H1 (cell line): Measurements from ENCODE around the gene MEF2B. TPM values are rescaled to one million over a fixed set of nuclear protein-coding genes. Genes with fewer than 3 reads are reported as not detected.

ENCODE experiments used
- CTCF ChIA-PET: fragments of 300-600 bp; sonication (Branson Sonifier 250); formaldehyde crosslinking; loops from one replicate; lab custom pipeline; 2021; ENCODE audit not compliant: partially characterized antibody; lab: Charles Lee
- POLR2A ChIA-PET: fragments of 300-600 bp; sonication (Branson Sonifier 250); formaldehyde crosslinking; loops from one replicate; lab custom pipeline; 2021; ENCODE audit warnings: inconsistent platforms; ENCODE audit not compliant: partially characterized antibody; lab: Charles Lee
- DNase-seq, 2 experiments: peaks; one replicate each; pipeline versions ENCODE4 v3.0.0 to v3.0.0-alpha.2; 2010 to 2022; ENCODE audit warnings: low spot score in 2 of 2, low read depth in 1 of 2, mixed read lengths in 1 of 2
- FAIRE-seq: peaks from 2 replicates; lab custom pipeline; 2011; peaks lifted over from hg19 to GRCh38; lab: Jason Lieb, UNC
- H2AFZ ChIP-seq: 2 replicates; pipeline ENCODE4 v1.8.1; 2012; ENCODE audit warnings: low read length, inconsistent platforms
- H2AK5ac ChIP-seq: 2 replicates; pipeline ENCODE4 v1.6.1; 2013; ENCODE audit warnings: low read depth, low read length
- H2BK120ac ChIP-seq: replicated peaks from 2 replicates; pipeline ENCODE3; 2013; ENCODE audit warnings: low read depth, low read length, inconsistent platforms
- H2BK12ac ChIP-seq: 2 replicates; pipeline ENCODE4 v1.6.1; 2013; ENCODE audit warnings: low read depth, low read length
- H2BK15ac ChIP-seq: 2 replicates; pipeline ENCODE4 v1.6.1; 2013; ENCODE audit warnings: low read length
- H2BK20ac ChIP-seq: 2 replicates; pipeline ENCODE4 v1.6.1; 2013; ENCODE audit warnings: low read length
- H2BK5ac ChIP-seq: 2 replicates; pipeline ENCODE4 v1.6.1; 2013; ENCODE audit warnings: low read depth, low read length
- H3K14ac ChIP-seq: 2 replicates; pipeline ENCODE4 v1.6.1; 2013; ENCODE audit warnings: inconsistent platforms; ENCODE audit not compliant: insufficient read length
- H3K18ac ChIP-seq: 2 replicates; pipeline ENCODE4 v1.6.1; 2013; ENCODE audit warnings: low read length; ENCODE audit errors: extremely low read depth
- H3K23ac ChIP-seq: 2 replicates; pipeline ENCODE4 v1.6.1; 2013; ENCODE audit warnings: inconsistent platforms; ENCODE audit not compliant: insufficient read length
- H3K23me2 ChIP-seq: 2 replicates; pipeline ENCODE4 v1.6.1; 2013; ENCODE audit warnings: low read depth, low read length
- H3K27ac ChIP-seq: 2 replicates; pipeline ENCODE4 v1.6.1; 2011; ENCODE audit warnings: low read depth, low read length, inconsistent platforms
- H3K27me3 ChIP-seq, 4 experiments: replicated peaks in 1 of 4; 1 replicate in 1 of 4; 2 replicates in 3 of 4; pipeline versions ENCODE4 v1.6.1 to v1.8.1; 2011 to 2013; ENCODE audit warnings: low read length in 3 of 4, mild to moderate bottlenecking in 3 of 4, inconsistent platforms in 2 of 4, mixed read lengths in 2 of 4, moderate library complexity in 1 of 4; ENCODE audit not compliant: control insufficient read depth in 3 of 4, insufficient read depth in 3 of 4; ENCODE audit errors: extremely low read depth in 1 of 4
- H3K36me3 ChIP-seq, 4 experiments: 2 replicates each; pipeline versions ENCODE4 v1.6.1 to v1.8.1; 2011 to 2013; ENCODE audit warnings: mild to moderate bottlenecking in 4 of 4, low read length in 3 of 4, moderate library complexity in 2 of 4, control low read depth in 1 of 4, inconsistent platforms in 1 of 4; ENCODE audit not compliant: insufficient read depth in 4 of 4, control insufficient read depth in 2 of 4
- H3K4ac ChIP-seq: replicated peaks from 2 replicates; pipeline ENCODE3; 2013; ENCODE audit warnings: low read length, low read depth, mixed read lengths, inconsistent platforms; ENCODE audit not compliant: insufficient read length
- H3K4me1 ChIP-seq, 4 experiments: replicated peaks in 1 of 4; 1 replicate in 1 of 4; 2 replicates in 3 of 4; pipeline versions ENCODE4 v1.6.1 to v1.8.1; 2011 to 2013; ENCODE audit warnings: low read length in 3 of 4, inconsistent platforms in 2 of 4, mixed read lengths in 1 of 4; ENCODE audit not compliant: insufficient read depth in 4 of 4, control insufficient read depth in 3 of 4
- H3K4me2 ChIP-seq, 2 experiments: 2 replicates each; pipeline versions ENCODE4 v1.6.1 to v1.8.1; 2011 to 2013; ENCODE audit warnings: low read depth in 2 of 2, low read length in 2 of 2, control low read depth in 1 of 2, inconsistent platforms in 1 of 2, mild to moderate bottlenecking in 1 of 2; ENCODE audit not compliant: insufficient read depth in 1 of 2
- H3K4me3 ChIP-seq, 4 experiments: fragments of 200-600, 300-600 bp in 1 of 4; sonication (generic), shearing (Covaris generic), sonication (Bioruptor Twin) in 1 of 4; 2 replicates each; pipeline versions ENCODE4 v1.5.1 to v1.8.1; 2011 to 2016; ENCODE audit warnings: low read length in 4 of 4, low read depth in 3 of 4, control low read depth in 2 of 4, inconsistent platforms in 2 of 4, mild to moderate bottlenecking in 2 of 4, mixed read lengths in 1 of 4, moderate library complexity in 1 of 4; ENCODE audit not compliant: insufficient read depth in 2 of 4; ENCODE audit errors: extremely low read depth in 1 of 4
- H3K56ac ChIP-seq: replicated peaks from 2 replicates; pipeline ENCODE3; 2013; ENCODE audit warnings: low read depth, mild to moderate bottlenecking, mixed read lengths, low read length, inconsistent platforms; ENCODE audit not compliant: insufficient read length
- H3K79me1 ChIP-seq: 2 replicates; pipeline ENCODE4 v1.6.1; 2013; ENCODE audit warnings: low read depth, low read length, control low read depth
- H3K79me2 ChIP-seq, 2 experiments: 2 replicates each; pipeline versions ENCODE4 v1.6.1 to v1.8.1; 2012 to 2013; ENCODE audit warnings: low read length in 2 of 2, mild to moderate bottlenecking in 2 of 2, inconsistent platforms in 1 of 2; ENCODE audit not compliant: insufficient read depth in 2 of 2, control insufficient read depth in 1 of 2
- H3K9ac ChIP-seq, 4 experiments: replicated peaks in 1 of 4; 1 replicate in 1 of 4; 2 replicates in 3 of 4; pipeline versions ENCODE4 v1.6.1 to v1.8.1; 2011 to 2013; ENCODE audit warnings: low read depth in 3 of 4, low read length in 3 of 4, control low read depth in 2 of 4, mild to moderate bottlenecking in 2 of 4, moderate library complexity in 2 of 4, inconsistent platforms in 1 of 4; ENCODE audit errors: extremely low read depth in 1 of 4
- H3K9me3 ChIP-seq, 2 experiments: 2 replicates each; pipeline versions ENCODE4 v1.6.1 to v1.8.1; 2012 to 2013; ENCODE audit warnings: mild to moderate bottlenecking in 2 of 2, moderate library complexity in 2 of 2, control low read depth in 1 of 2, inconsistent platforms in 1 of 2, low read depth in 1 of 2, low read length in 1 of 2, mixed read lengths in 1 of 2; ENCODE audit not compliant: insufficient read depth in 2 of 2
- H4K20me1 ChIP-seq, 2 experiments: replicated peaks in 1 of 2; 2 replicates each; pipeline versions ENCODE3 to v1.8.1; 2011 to 2013; ENCODE audit warnings: inconsistent platforms in 2 of 2, low read length in 2 of 2, mild to moderate bottlenecking in 1 of 2; ENCODE audit not compliant: insufficient read depth in 2 of 2, control insufficient read depth in 1 of 2
- H4K5ac ChIP-seq: 2 replicates; pipeline ENCODE4 v1.6.1; 2013; ENCODE audit warnings: low read length, low read depth, mixed read lengths, inconsistent platforms; ENCODE audit not compliant: insufficient read length
- H4K8ac ChIP-seq: 2 replicates; pipeline ENCODE4 v1.8.0; 2013; ENCODE audit warnings: mild to moderate bottlenecking, moderate library complexity, low read length, inconsistent platforms; ENCODE audit not compliant: insufficient read depth; ENCODE audit errors: extremely low read depth
- H4K91ac ChIP-seq: replicated peaks from 2 replicates; pipeline ENCODE3; 2013; ENCODE audit warnings: low read length, mixed read lengths, inconsistent platforms; ENCODE audit not compliant: insufficient read length
- ATF3 ChIP-seq: IDR thresholded peaks from 2 replicates; pipeline ENCODE4 v1.6.1; 2011; ENCODE audit warnings: low read depth, mild to moderate bottlenecking, low read length; ENCODE audit not compliant: insufficient read depth
- GABPA ChIP-seq: IDR thresholded peaks from 2 replicates; pipeline ENCODE4 v1.6.1; 2011; ENCODE audit warnings: mild to moderate bottlenecking, low read length, moderate library complexity, borderline replicate concordance; ENCODE audit not compliant: insufficient read depth
- HDAC2 ChIP-seq, 2 experiments: fragments of 300-600 bp in 1 of 2; sonication (generic) in 1 of 2; IDR thresholded peaks; 2 replicates each; pipeline ENCODE4 v1.6.1; 2011 to 2012; ENCODE audit warnings: low read depth in 2 of 2, low read length in 2 of 2, mild to moderate bottlenecking in 2 of 2, moderate library complexity in 2 of 2, borderline replicate concordance in 1 of 2, inconsistent platforms in 1 of 2
- HDAC6 ChIP-seq: IDR thresholded peaks from one replicate; pipeline ENCODE4 v1.7.1; 2012; ENCODE audit warnings: low read depth, mild to moderate bottlenecking, inconsistent platforms, low read length, moderate library complexity
- JUN ChIP-seq: IDR thresholded peaks from 2 replicates; pipeline ENCODE4 v1.6.1; 2011; ENCODE audit warnings: low read depth, mild to moderate bottlenecking, improper control_type of control experiment, low read length
- POU5F1 ChIP-seq: IDR thresholded peaks from 2 replicates; pipeline ENCODE4 v1.6.1; 2011; ENCODE audit warnings: low read depth, mild to moderate bottlenecking, low read length, moderate library complexity
- TCF12 ChIP-seq: IDR thresholded peaks from 2 replicates; pipeline ENCODE4 v1.6.1; 2011; ENCODE audit warnings: low read depth, mild to moderate bottlenecking, low read length
- TEAD4 ChIP-seq: IDR thresholded peaks from 2 replicates; pipeline ENCODE4 v1.6.1; 2012; ENCODE audit warnings: low read depth, low read length, inconsistent platforms, mixed read lengths
- WGBS, 2 experiments: shearing (Covaris generic) in 1 of 2; methylation state at CpG; one replicate each; pipeline versions ENCODE4 v1.1.6 to v1.1.7; 2013 to 2015; ENCODE audit warnings: low lambda C conversion rate in 2 of 2, mixed read lengths in 2 of 2, inconsistent platforms in 1 of 2, low coverage in 1 of 2, missing lambda C conversion rate in 1 of 2; ENCODE audit not compliant: insufficient replicate concordance in 2 of 2, insufficient coverage in 1 of 2, insufficient read length in 1 of 2; ENCODE audit errors: extremely low coverage in 1 of 2, missing lambda C conversion rate in 1 of 2; 5-methylcytosine and 5-hydroxymethylcytosine counted together
- polyA plus RNA-seq, 7 experiments: library from polyadenylated mRNA; depleted of rRNA in 3 of 7; stranded (reverse) in 5 of 7; unstranded in 2 of 7; fragments of >200 nt in 5 of 7; fragments of 200-250 nt in 2 of 7; gene quantifications; 1 replicate in 5 of 7; 2 replicates in 1 of 7; 4 replicates in 1 of 7; pipeline versions ENCODE4 v1.2.1 to v1.2.3, GENCODE V29; 2011 to 2013; ENCODE audit warnings: missing spikeins in 2 of 7, mixed read lengths in 2 of 7
- total RNA-seq: library from RNA; stranded (reverse); fragmentation: NEBNext Ultra II Directional; extraction: Animal tissue kit (Norgen Biotek cat#: 25700); gene quantifications from 2 replicates; pipeline ENCODE4 v1.2.1, GENCODE V29; 2021

Gene MEF2B
- total and polyA plus RNA-seq, 2 of the 8 experiments (the other 6 are each of a cell fraction or from before 2014, with no cell fraction given), result 2.8 to 3.7 TPM

GRCh38 chr19:19142347-19142746 lies 27.7 kb downstream of the MEF2B start:
- no peak overlapping the region for H3K4ac ChIP-seq
- ChIA-PET POLR2A (interaction anchor here (0.5 to 2.4 kb wide), 6 partner anchors 13 to 206 kb away, joined by 3 to 12 read pairs (median 5); no protein-coding TSS in a partner anchor), CTCF (interaction anchor here (0.7 to 6.2 kb wide), 9 partner anchors 10 to 89 kb away, joined by 3 to 46 read pairs (median 3); partner anchors contain the start of gene BORCS8)
- H2BK5ac ChIP-seq, result no peak overlapping the region
- DNase-seq, result no peak
- H3K4me3 ChIP-seq, result no peak overlapping the region
- H3K4me1 ChIP-seq, result peaks cover 0 to 5% (median 4%) of the 10 kb centered on the region in 4 experiments; a peak in 5 of 7 replicates
- H3K36me3 ChIP-seq, result no peaks in the 10 kb centered on the region
- H4K5ac ChIP-seq, result no peak overlapping the region
- H3K79me1 ChIP-seq, result peaks cover 3% of the 10 kb centered on the region; the same call in 1 of the 2 replicates
- no peak overlapping the region for H3K56ac ChIP-seq
- H2BK12ac ChIP-seq, result no peak overlapping the region
- no peak overlapping the region for H3K9ac ChIP-seq
- WGBS, 2 experiments, result 93% methylated on average over 12 of the region's 12 CpGs; no CpG with 5 or more reads in 1 of the 2 experiments
- no peak overlapping the region for H3K18ac ChIP-seq
- H3K4me2 ChIP-seq, result no peak overlapping the region
- no peak for FAIRE-seq
- H3K9me3 ChIP-seq, result no peaks in the 10 kb centered on the region
- H2AK5ac ChIP-seq, result no peak overlapping the region
- H2BK20ac ChIP-seq, result no peak overlapping the region
- no peak overlapping the region for H3K27ac ChIP-seq
- H2AFZ ChIP-seq, result no peak overlapping the region
- no peaks in the 10 kb centered on the region; a peak in 2 of 7 replicates for H3K27me3 ChIP-seq
- 0 out of 4 replicates have a peak, but pooled peaks cover 0 to 3% of the 10 kb centered on the region in 2 experiments for H3K79me2 ChIP-seq
- peaks cover 3% of the 10 kb centered on the region; the same call in 1 of the 2 replicates for H3K23me2 ChIP-seq
- no peak overlapping the region for H4K91ac ChIP-seq
- H2BK120ac ChIP-seq, result no peak overlapping the region
- no peak overlapping the region for H3K14ac ChIP-seq
- no peaks in the 10 kb centered on the region for H4K20me1 ChIP-seq
- no peak overlapping the region for H2BK15ac ChIP-seq
- no peak overlapping the region for H3K23ac ChIP-seq
- H4K8ac ChIP-seq, result no peak overlapping the region
- TF ChIP-seq HDAC2 (IDR thresholded peaks at IDR 0.05; ENCODE audit: borderline replicate concordance in 1 of 2, low read depth in 2 of 2, low read length in 2 of 2) (no peak), JUN (no peak), TEAD4 (no peak), POU5F1 (no peak), TCF12 (no peak), ATF3 (no peak), HDAC6 (no peak), GABPA (no peak)
